Esophagus squamous epithelium (tissue), 4 donors: Measurements from ENCODE around the gene PPP2R2C.

Source experiments
- CTCF ChIP-seq, 6 experiments: fragments of 450-650 bp in 4 of 6; fragments of 200-600 bp in 2 of 6; sonication (generic) in 2 of 6; IDR thresholded peaks; one replicate each; pipeline ENCODE4 v1.5.1; 2016 to 2019; ENCODE audit warnings: antibody characterized with exemption in 6 of 6, mild to moderate bottlenecking in 4 of 6, moderate library complexity in 4 of 6
- POLR2A ChIP-seq, 4 donors: fragments of 450-650 bp; IDR thresholded peaks; one replicate each; pipeline ENCODE4 v1.6.1; 2017; ENCODE audit warnings: antibody characterized with exemption in 4 of 4, mild to moderate bottlenecking in 4 of 4, moderate library complexity in 3 of 4

GRCh38 chr4:6301732-6302442 is 170.5 kb downstream of the PPP2R2C start:
- TF ChIP-seq CTCF (IDR thresholded peaks at IDR 0.05) (no peak), POLR2A (IDR thresholded peaks at IDR 0.05) (no peak)
